ENCODE data around the gene TCEA3. TPM values are rescaled to one million over a fixed set of nuclear protein-coding genes. Genes with fewer than 3 reads are reported as not detected.

TCEA3 gene
- total and polyA plus RNA-seq, 3 donors from 2014 or later, result 10.8 to 14.7 (median 12.6) TPM

DNA sequence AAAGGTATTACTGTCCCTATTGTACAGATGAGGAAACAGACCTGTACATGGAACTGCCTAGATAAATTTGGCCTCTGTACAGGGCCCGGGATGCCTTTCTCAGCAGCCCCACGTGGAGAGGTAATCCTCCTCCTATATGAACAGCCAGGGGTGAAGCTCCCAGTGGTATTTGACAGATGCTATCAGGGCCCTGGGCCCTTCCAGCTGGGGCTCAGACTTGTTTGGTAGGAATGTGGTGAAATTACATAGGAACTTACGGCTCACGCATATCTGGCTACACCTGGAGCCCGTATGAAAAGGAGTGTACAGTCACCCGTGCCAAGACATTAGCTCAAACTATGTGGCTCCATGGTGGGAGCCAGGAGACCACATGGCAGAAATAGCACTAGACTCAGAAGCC lies 24.8 kb upstream of the TCEA3 start:
- Histone ChIP-seq H3K4me3 (no peak overlapping the region), H3K36me3 (ENCODE audit: low read depth, missing control alignments) (no peaks in the 10 kb centered on the region), H3K9me3 (no peaks in the 10 kb centered on the region), H3K27ac (no peak overlapping the region), H3K4me1 (peaks cover 3% of the 10 kb centered on the region), H3K27me3 (no peaks in the 10 kb centered on the region)
- 84 to 90% methylated on average over 6 of the region's 6 CpGs for WGBS, 2 donors
- no peak for DNase-seq
- no peak for TF ChIP-seq POLR2A (IDR thresholded peaks at IDR 0.05)
- TF ChIP-seq, protein P1, sequence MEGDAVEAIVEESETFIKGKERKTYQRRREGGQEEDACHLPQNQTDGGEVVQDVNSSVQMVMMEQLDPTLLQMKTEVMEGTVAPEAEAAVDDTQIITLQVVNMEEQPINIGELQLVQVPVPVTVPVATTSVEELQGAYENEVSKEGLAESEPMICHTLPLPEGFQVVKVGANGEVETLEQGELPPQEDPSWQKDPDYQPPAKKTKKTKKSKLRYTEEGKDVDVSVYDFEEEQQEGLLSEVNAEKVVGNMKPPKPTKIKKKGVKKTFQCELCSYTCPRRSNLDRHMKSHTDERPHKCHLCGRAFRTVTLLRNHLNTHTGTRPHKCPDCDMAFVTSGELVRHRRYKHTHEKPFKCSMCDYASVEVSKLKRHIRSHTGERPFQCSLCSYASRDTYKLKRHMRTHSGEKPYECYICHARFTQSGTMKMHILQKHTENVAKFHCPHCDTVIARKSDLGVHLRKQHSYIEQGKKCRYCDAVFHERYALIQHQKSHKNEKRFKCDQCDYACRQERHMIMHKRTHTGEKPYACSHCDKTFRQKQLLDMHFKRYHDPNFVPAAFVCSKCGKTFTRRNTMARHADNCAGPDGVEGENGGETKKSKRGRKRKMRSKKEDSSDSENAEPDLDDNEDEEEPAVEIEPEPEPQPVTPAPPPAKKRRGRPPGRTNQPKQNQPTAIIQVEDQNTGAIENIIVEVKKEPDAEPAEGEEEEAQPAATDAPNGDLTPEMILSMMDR (IDR thresholded peaks at IDR 0.05), result no peak
- intact Hi-C loops (cut with DNase I; ENCODE audit: low total_unique reads), result no loop called here

DNA sequence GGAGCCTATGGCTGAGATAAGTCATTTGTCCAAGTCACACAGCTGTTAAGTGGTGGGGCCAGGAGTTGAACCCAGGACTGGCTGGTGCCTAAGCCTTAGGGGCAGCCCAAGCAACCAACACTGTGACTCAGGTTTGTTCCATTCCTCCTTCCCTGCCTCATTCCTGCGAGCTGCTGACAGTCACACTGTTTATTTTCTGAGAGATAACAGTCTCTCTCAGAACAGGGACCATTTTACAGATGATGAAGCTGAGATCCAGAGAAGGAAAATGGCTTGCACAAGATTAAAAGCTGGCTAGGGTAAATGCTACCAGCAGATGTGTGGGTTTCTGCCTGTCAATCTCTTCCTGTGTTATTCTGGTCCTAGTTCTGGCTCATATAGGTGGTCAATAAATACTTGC lies 24.3 kb upstream of the TCEA3 start:
- Histone ChIP-seq H3K27me3 (no peaks in the 10 kb centered on the region), H3K9me3 (no peaks in the 10 kb centered on the region), H3K36me3 (ENCODE audit: low read depth, missing control alignments) (no peaks in the 10 kb centered on the region), H3K4me3 (no peak overlapping the region), H3K27ac (no peak overlapping the region), H3K4me1 (peaks cover 4% of the 10 kb centered on the region)
- intact Hi-C loops (cut with DNase I; ENCODE audit: low total_unique reads), result no loop called here
- TF ChIP-seq, protein P1 (IDR thresholded peaks at IDR 0.05), result no peak
- TF ChIP-seq POLR2A (IDR thresholded peaks at IDR 0.05), result no peak
- 79 to 86% methylated on average over 1 of the region's 1 CpG for WGBS, 2 donors
- no peak for DNase-seq

DNA sequence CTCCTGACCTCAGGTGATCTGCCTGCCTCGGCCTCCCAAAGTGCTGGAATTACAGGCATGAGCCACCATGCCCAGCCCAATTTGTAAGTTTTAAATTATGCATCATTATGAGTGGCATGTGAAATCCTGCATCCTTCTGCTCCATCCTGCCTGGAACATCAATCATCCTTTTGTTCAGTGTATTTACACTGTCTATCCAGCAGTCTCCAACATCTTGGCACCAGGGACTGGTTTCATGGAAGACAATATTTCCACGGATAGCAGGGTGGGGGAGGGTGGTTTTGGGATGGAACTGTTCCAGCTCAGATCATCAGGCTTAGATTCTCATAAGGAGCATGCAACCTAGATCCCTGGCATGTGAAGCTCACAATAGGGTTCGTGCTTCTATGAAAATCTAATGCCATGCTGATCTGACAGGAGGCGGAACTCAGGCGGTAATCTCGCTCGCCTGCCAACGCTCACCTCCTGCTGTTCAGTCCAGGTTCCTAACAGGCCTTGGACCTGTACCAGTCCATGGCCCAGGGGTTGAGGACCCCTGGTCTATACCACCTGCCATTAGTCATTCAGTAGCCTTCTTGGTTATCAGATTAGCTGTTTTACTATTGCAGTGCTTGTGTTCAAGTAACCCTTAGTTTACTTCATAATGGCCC lies 22.2 kb upstream of the TCEA3 start:
- Histone ChIP-seq H3K27ac (no peak overlapping the region), H3K4me3 (no peak overlapping the region), H3K36me3 (ENCODE audit: low read depth, missing control alignments) (no peaks in the 10 kb centered on the region), H3K27me3 (no peaks in the 10 kb centered on the region), H3K9me3 (no peaks in the 10 kb centered on the region), H3K4me1 (peaks cover 4% of the 10 kb centered on the region)
- 88 to 93% methylated on average over 8 of the region's 8 CpGs for WGBS, 2 donors
- intact Hi-C loops (cut with DNase I; ENCODE audit: low total_unique reads), result no loop called here
- no peak for TF ChIP-seq POLR2A (IDR thresholded peaks at IDR 0.05)
- TF ChIP-seq, protein P1 (IDR thresholded peaks at IDR 0.05), result no peak
- no peak for DNase-seq

DNA sequence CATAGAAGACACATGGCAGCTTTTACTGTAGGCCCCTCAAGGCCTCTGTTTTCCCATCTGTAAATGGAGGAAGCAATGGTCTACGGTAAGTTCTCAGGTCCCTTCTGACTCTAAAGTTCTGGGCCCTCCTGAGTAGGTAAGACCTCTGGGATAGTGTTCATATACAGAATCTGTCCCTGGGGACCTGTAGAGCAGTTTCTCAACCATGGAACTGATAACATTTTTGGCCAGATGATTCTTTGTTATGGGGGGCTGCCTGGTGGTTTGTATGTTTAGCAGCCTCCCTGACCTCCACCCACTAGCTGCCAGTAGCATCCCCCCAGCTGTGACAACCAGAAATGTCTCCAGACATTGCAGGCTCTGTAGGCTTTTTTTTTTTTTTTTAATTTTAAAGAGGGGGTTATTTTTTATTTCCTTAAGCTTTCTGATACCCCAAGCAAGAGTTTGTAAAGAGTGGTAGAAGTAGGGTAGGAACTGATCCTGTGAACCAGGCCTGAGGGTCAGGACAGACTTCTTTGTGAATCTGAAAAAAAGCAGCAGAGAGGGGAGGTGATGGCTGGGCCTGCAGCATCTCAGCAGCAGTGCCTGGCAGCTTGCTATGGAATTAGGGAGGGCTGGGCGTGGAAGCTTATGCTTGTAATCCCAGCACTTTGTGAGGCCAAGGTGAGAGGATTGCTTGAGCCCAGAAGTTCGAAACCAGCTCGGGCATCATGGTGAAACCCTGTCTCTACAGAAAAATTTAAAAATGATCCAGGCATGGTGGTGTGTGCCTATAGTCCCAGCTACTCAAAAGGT lies 20.2 kb upstream of the TCEA3 start:
- TF ChIP-seq, protein P1 (IDR thresholded peaks at IDR 0.05), result no peak
- no peak for TF ChIP-seq POLR2A (IDR thresholded peaks at IDR 0.05)
- intact Hi-C loops (cut with DNase I; ENCODE audit: low total_unique reads), result no loop called here
- H3K27ac ChIP-seq, result no peak overlapping the region
- H3K4me1 ChIP-seq, result peaks cover 4% of the 10 kb centered on the region
- no peaks in the 10 kb centered on the region for H3K27me3 ChIP-seq
- H3K4me3 ChIP-seq, result no peak overlapping the region
- no peaks in the 10 kb centered on the region for H3K9me3 ChIP-seq
- no peak for DNase-seq
- 86 to 94% methylated on average over 4 of the region's 4 CpGs for WGBS, 2 donors
- no peaks in the 10 kb centered on the region for H3K36me3 ChIP-seq (ENCODE audit: low read depth, missing control alignments)

All from testis (tissue), 3 donors.